ENCODE measurements around the gene HMOX1. TPM values are rescaled to one million over a fixed set of nuclear protein-coding genes. Genes with fewer than 3 reads are reported as not detected.

Gene HMOX1
- total and polyA plus RNA-seq, 2 of the 13 experiments (the other 11 are each of a cell fraction or from before 2014, with no cell fraction given): 53.6 to 67.4 TPM

GRCh38 chr22:35333220-35333619 is 47.7 kb upstream of the HMOX1 start (continued):
- TF ChIP-seq ZBTB26 (CRISPR knock-in tag; IDR thresholded peaks at IDR 0.05; ENCODE audit: borderline replicate concordance) (no peak), ZFP36L1 (CRISPR knock-in tag; IDR thresholded peaks at IDR 0.05) (no peak), ZNF468 (CRISPR knock-in tag; IDR thresholded peaks at IDR 0.05) (no peak), ZNF781 (CRISPR knock-in tag; IDR thresholded peaks at IDR 0.05; ENCODE audit: borderline replicate concordance, not compliant biosample characterization) (no peak), MZF1 (CRISPR knock-in tag; IDR thresholded peaks at IDR 0.05; ENCODE audit: borderline replicate concordance) (no peak), HNF4G (IDR thresholded peaks at IDR 0.05; ENCODE audit: borderline replicate concordance, low read depth, low read length) (no peak), HNF4G (CRISPR knock-in tag; IDR thresholded peaks at IDR 0.05; ENCODE audit: borderline replicate concordance, low read depth) (no peak), HBP1 (CRISPR knock-in tag; IDR thresholded peaks at IDR 0.05; ENCODE audit: low read depth) (no peak)

GRCh38 chr22:35334004-35334403 is 46.9 kb upstream of the HMOX1 start:
- H3K4me3 ChIP-seq (replicated peaks in 1 of 3; ENCODE audit: insufficient read depth in 1 of 3, low read depth in 2 of 3, low read length in 3 of 3): no peak overlapping the region
- no peaks in the 10 kb centered on the region for H3K9me3 ChIP-seq (ENCODE audit: low read length)
- H3K36me3 ChIP-seq (replicated peaks in 1 of 2; ENCODE audit: control insufficient read depth in 1 of 2, insufficient read depth in 2 of 2, low read length in 2 of 2): peaks cover 41 to 75% of the 10 kb centered on the region in 2 experiments
- no peak overlapping the region for H3K4me2 ChIP-seq (ENCODE audit: low read depth, low read length)
- intact Hi-C loops (cut with micrococcal nuclease; ENCODE audit: unreplicated experiment) (no loop called here), in situ Hi-C loops (cut with HindIII; ENCODE audit: extremely low pct_ligation_motif_present, low pct_unique_long_range_greater_than_20kb) (no loop called here)
- no peaks in the 10 kb centered on the region for H4K20me1 ChIP-seq (ENCODE audit: insufficient read depth, low read length)
- 90% methylated on average over 7 of the region's 9 CpGs for WGBS (ENCODE audit: low lambda C conversion rate)
- CTCF ChIA-PET (ENCODE audit: low intra/inter-chr PET ratio, low total read pairs): no interaction called here
- H3K9ac ChIP-seq (ENCODE audit: insufficient read depth, low read depth, low read length): no peak overlapping the region
- DNase-seq (ENCODE audit: low spot score) (no peak), ATAC-seq (no peak), FAIRE-seq (no peak)
- H3K79me2 ChIP-seq (ENCODE audit: insufficient read depth, low read length): no peaks in the 10 kb centered on the region
- peaks cover 30% of the 10 kb centered on the region for H3K4me1 ChIP-seq (ENCODE audit: insufficient read depth, low read length)
- TF ChIP-seq ZNF687 (CRISPR knock-in tag; IDR thresholded peaks at IDR 0.05) (0 out of 2 replicates have a peak, but pooled peaks have one; percentile 18), ZSCAN29 (CRISPR knock-in tag; conservative IDR thresholded peaks at IDR 0.05) (no peak), AGO2 (optimal IDR thresholded peaks at IDR 0.05; ENCODE audit: low read depth, low read length) (peak; percentile 22), HNRNPL (IDR thresholded peaks at IDR 0.05; ENCODE audit: low read depth, low read length) (no peak)
- H3K27me3 ChIP-seq (ENCODE audit: control insufficient read depth in 1 of 2, insufficient read depth in 2 of 2, low read length in 2 of 2): no peaks in the 10 kb centered on the region
- no peak overlapping the region for H2AFZ ChIP-seq (ENCODE audit: low read length)
- BruUV-seq (replicated peaks): no TSS peak
- POLR2A ChIA-PET: interaction anchor here (1.5 kb wide), 1 partner anchor 34 kb away, joined by 3 read pairs; the partner anchor contains the start of gene TOM1
- H3K27ac ChIP-seq (ENCODE audit: extremely low read length, insufficient read depth, low read length): no peak overlapping the region
